Kidney (tissue), 14 donors: ENCODE results near the gene PEX12. TPM values are rescaled to one million over a fixed set of nuclear protein-coding genes. Genes with fewer than 3 reads are reported as not detected.
A peak's percentile ranks its signal among the peaks of the same experiment; 100 is the strongest.

Experiments used
- DNase-seq, 5 donors: peaks; one replicate each; pipeline ENCODE4 v3.0.0-alpha.2; 2013 to 2020
- FAIRE-seq: peaks from 2 replicates; lab custom pipeline; 2012; peaks lifted over from hg19 to GRCh38; lab: Jason Lieb, UNC
- H3K27ac ChIP-seq, 2 donors: one replicate each; pipeline ENCODE4 v1.7.0; 2013; ENCODE audit warnings: low read depth in 2 of 2, low read length in 2 of 2, inconsistent platforms in 1 of 2
- H3K27me3 ChIP-seq: one replicate; pipeline ENCODE4 v1.7.1; 2013; ENCODE audit warnings: low read length, inconsistent platforms; ENCODE audit not compliant: control insufficient read depth, insufficient read depth
- H3K36me3 ChIP-seq, 3 donors: one replicate each; pipeline versions ENCODE4 v1.7.0 to v1.7.1; 2013; ENCODE audit warnings: low read length in 3 of 3, control low read depth in 1 of 3, inconsistent platforms in 1 of 3; ENCODE audit not compliant: insufficient read depth in 3 of 3, control insufficient read depth in 2 of 3
- H3K4me1 ChIP-seq, 3 donors: one replicate each; pipeline versions ENCODE4 v1.7.0 to v1.7.1; 2013; ENCODE audit warnings: low read length in 3 of 3, inconsistent platforms in 1 of 3, low read depth in 1 of 3; ENCODE audit not compliant: control insufficient read depth in 2 of 3, insufficient read depth in 2 of 3
- H3K4me3 ChIP-seq, 3 donors: one replicate each; pipeline versions ENCODE4 v1.7.0 to v1.8.1; 2013; ENCODE audit warnings: low read length in 3 of 3, control low read depth in 1 of 3, inconsistent platforms in 1 of 3
- H3K9ac ChIP-seq, 3 donors: one replicate each; pipeline versions ENCODE4 v1.7.0 to v1.7.1; 2013; ENCODE audit warnings: low read length in 3 of 3, control low read depth in 1 of 3, inconsistent platforms in 1 of 3
- H3K9me3 ChIP-seq, 3 donors: one replicate each; pipeline versions ENCODE4 v1.7.0 to v1.7.1; 2013; ENCODE audit warnings: low read length in 3 of 3, control low read depth in 1 of 3, inconsistent platforms in 1 of 3; ENCODE audit not compliant: control insufficient read depth in 2 of 3, insufficient read depth in 1 of 3
- CTCF ChIP-seq: IDR thresholded peaks from 3 replicates; pipeline ENCODE4 v1.5.1; 2012; ENCODE audit warnings: mild to moderate bottlenecking, moderate library complexity, borderline replicate concordance; ENCODE audit not compliant: insufficient read depth; ENCODE audit errors: extremely low read depth
- intact Hi-C: fragments of 100-400 bp; cut with DNase I; formaldehyde crosslinking; loops from one replicate; pipeline ENCODE4 v1.11.1; 2022
- polyA plus RNA-seq: library from polyadenylated mRNA; stranded (reverse); fragments of 350-450 nt; fragmentation: Illumina TruSeq; extraction: RNeasy Lipid Tissue Mini Kit (QIAGEN cat#74804); gene quantifications from one replicate; pipeline ENCODE4 v1.2.3, GENCODE V29; 2014; ENCODE audit warnings: low read depth, low replicate concordance; ENCODE audit not compliant: insufficient read depth
- total RNA-seq: library from RNA; stranded (reverse); fragmentation: NEBNext Ultra II Directional; extraction: Animal tissue kit (Norgen Biotek cat#: 25700); gene quantifications from one replicate; pipeline ENCODE4 v1.2.1, GENCODE V29; 2021
- donor health status: control.
- donor health status: control.
- donor health status: control.
- donor health status: control.
- donor health status: control.
- donor health status: DM: yes; HTN: yes; CAD: no.
- donor health status: Normal renal cell carcinoma (clear cell type).

The PEX12 gene
- total and polyA plus RNA-seq, 2 donors from 2014 or later = 6.5 to 6.6 TPM

GRCh38 chr17:35578929-35579432, 610 bp upstream of the PEX12 start:
- Histone ChIP-seq H3K27ac (peak overlapping the region; percentile 81 to 97), H3K9ac (peak overlapping the region; percentile 83 to 96 (median 89)), H3K9me3 (no peaks in the 10 kb centered on the region), H3K27me3 (no peaks in the 10 kb centered on the region), H3K36me3 (peaks cover 5 to 7% (median 5%) of the 10 kb centered on the region in 3 donors), H3K4me1 (peaks cover 0 to 14% (median 11%) of the 10 kb centered on the region in 3 donors), H3K4me3 (peak overlapping the region; percentile 75 to 97 (median 90))
- intact Hi-C loops = no loop called here
- no peak for TF ChIP-seq CTCF
- FAIRE-seq (no peak), DNase-seq (no peak)

- Histone ChIP-seq H3K36me3 (peaks cover 5 to 7% (median 5%) of the 10 kb centered on the region in 3 donors), H3K27me3 (no peaks in the 10 kb centered on the region), H3K9ac (peak overlapping the region; percentile 60 to 99 (median 83)), H3K4me1 (peaks cover 0 to 14% (median 11%) of the 10 kb centered on the region in 3 donors), H3K9me3 (no peaks in the 10 kb centered on the region), H3K4me3 (peak overlapping the region; percentile 75 to 97 (median 90)), H3K27ac (peak overlapping the region; percentile 81 to 97)
- no peak for TF ChIP-seq CTCF
- no peak for FAIRE-seq
- peak in 1 of 5 donors; percentile 59 for DNase-seq
- intact Hi-C loops = no loop called here
Observed at GRCh38 chr17:35577830-35578196, 558 bp downstream of the PEX12 start.

- Histone ChIP-seq H3K27me3 (no peaks in the 10 kb centered on the region), H3K9me3 (no peaks in the 10 kb centered on the region), H3K27ac (no peak overlapping the region), H3K36me3 (peaks cover 5 to 7% (median 5%) of the 10 kb centered on the region in 3 donors), H3K4me3 (no peak overlapping the region), H3K4me1 (peaks cover 0 to 14% (median 11%) of the 10 kb centered on the region in 3 donors), H3K9ac (no peak overlapping the region)
- FAIRE-seq (no peak), DNase-seq (no peak)
- no peak for TF ChIP-seq CTCF
- intact Hi-C loops = no loop called here
Observed at GRCh38 chr17:35575759-35576158, 2.6 kb downstream of the PEX12 start.

- Histone ChIP-seq H3K9ac (no peak overlapping the region), H3K27ac (no peak overlapping the region), H3K4me3 (no peak overlapping the region), H3K36me3 (no peaks in the 10 kb centered on the region), H3K9me3 (no peaks in the 10 kb centered on the region), H3K27me3 (no peaks in the 10 kb centered on the region), H3K4me1 (peaks cover 0 to 9% (median 5%) of the 10 kb centered on the region in 3 donors)
- intact Hi-C loops = no loop called here
- FAIRE-seq = no peak
- no peak for TF ChIP-seq CTCF
- no peak for DNase-seq
Observed at GRCh38 chr17:35569405-35569804, 9.0 kb downstream of the PEX12 start.
